ENCODE results near the gene SST.
"Not testable (repeated sequence)": the region's sequence is repeated elsewhere in the genome, so short reads cannot be mapped to it uniquely, and the experiment has no call there.

SST gene

GRCh38 chr3:187684444-187684843 is 14.2 kb upstream of the SST start:
- no peak for DNase-seq (ENCODE audit: low spot score)

DNA sequence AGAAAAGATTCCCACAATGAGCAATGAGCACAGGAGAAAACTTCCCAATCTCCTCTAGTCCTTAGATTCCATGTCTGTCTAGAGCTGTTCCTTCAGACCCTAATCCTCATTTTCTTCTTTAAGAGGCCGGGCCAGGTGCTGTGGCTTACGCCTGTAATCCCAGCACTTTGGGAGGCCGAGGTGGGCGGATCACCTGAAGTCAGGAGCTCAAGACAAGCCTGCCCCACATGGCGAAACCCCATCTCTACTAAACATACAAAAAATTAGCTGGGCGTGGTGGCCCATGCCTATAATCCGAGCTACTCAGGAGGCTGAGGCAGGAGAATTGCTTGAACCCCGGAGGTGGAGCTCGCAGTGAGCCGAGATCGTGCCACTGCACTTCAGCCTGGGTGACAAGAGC is 11.6 kb upstream of the SST start:
- not testable (repeated sequence) for DNase-seq (ENCODE audit: low spot score)

GRCh38 chr3:187679638-187680396 is 9.6 kb upstream of the SST start:
- peak; percentile 66 for DNase-seq (ENCODE audit: low spot score)

DNA sequence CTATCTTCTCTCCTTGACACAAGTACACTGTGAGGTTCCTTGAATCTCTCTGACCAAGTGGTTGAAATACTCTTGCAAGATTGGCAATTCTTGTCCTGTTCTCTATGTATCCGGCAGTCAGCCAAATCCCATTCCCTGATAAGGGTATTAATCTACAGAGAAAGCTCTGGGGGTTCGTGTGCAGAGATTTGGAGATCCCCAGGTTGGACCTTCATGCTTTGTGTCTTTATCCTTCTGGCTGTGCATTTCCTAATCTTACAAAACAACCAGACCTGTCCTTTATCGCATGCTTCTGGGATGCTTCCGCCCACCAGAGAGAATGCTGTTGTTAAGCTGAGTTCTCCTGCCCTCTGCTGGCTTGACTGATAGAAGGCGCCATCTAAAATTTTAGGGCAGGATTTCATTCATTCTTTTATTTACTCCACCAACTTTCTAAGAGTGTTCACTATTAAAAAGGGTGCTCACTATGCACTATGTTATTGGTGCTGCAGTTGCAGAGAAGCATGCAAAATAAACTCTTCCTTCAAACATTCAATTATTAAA is 8.6 kb upstream of the SST start:
- peak; percentile 47 for DNase-seq (ENCODE audit: low spot score)

GRCh38 chr3:187677604-187678003 is 7.4 kb upstream of the SST start:
- no peak for DNase-seq (ENCODE audit: low spot score)

DNA sequence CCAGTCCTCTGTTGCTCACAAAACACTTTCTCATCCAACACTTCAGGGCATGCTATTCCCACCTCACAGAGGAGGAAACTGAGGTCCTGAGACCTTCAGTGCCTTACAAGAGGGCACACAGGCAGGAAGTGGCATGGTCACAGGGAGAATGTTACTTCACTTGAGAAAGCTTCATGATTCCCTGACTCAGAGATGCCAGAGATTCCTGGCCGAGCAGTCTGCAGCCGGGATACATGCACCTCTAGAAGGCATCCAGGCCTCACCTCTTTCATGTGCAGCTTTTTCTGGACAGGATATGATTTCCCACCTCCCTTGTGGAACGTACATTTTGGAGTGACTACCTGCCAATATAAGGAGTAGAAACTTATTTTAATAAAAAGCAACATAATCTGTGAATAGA is 2.8 kb upstream of the SST start:
- no peak for DNase-seq (ENCODE audit: low spot score)

DNA sequence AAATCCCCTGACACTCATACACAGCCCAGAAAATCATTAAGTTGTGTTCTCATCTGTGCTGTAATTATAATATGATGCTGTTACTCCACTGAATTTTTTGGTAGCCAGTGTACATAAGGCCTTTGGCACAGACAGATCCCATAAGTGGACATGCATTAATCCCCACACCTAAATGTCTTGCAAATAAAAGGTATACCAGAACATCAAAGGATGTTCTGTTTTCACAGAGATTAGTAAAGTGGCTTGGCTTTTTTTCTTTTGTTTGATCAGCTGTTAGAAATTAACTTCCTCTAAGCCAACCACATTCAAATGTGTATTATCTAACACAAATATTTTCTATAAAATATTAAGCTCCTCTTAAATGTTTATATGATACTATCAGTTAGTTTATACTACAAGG is 2.7 kb downstream of the SST start:
- DNase-seq (ENCODE audit: low spot score) = no peak

GRCh38 chr3:187665764-187666402 is 4.3 kb downstream of the SST start:
- DNase-seq (ENCODE audit: low spot score) = peak; percentile 24

DNA sequence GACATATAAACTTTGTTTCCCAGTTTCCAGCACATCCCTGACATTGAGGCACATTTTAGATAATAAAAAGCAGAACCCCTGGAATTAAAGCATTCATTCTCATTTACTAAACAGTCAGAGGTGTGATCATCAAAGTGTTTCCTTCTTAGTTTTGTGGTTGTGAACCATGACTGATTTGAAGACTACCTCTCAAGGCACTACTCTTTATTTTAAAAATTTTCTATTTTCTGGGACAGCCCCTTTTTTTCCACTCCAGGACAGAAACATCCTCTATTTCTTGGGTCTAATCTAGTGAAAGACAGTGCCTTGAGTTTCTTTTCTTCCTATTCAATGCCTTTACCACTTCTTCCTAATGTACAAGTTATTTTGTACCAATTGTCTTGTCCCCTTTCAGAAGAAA is 5.2 kb downstream of the SST start:
- DNase-seq (ENCODE audit: low spot score) = peak; percentile 45

GRCh38 chr3:187662848-187663409 is 7.3 kb downstream of the SST start:
- DNase-seq (ENCODE audit: low spot score) = no peak

DNA sequence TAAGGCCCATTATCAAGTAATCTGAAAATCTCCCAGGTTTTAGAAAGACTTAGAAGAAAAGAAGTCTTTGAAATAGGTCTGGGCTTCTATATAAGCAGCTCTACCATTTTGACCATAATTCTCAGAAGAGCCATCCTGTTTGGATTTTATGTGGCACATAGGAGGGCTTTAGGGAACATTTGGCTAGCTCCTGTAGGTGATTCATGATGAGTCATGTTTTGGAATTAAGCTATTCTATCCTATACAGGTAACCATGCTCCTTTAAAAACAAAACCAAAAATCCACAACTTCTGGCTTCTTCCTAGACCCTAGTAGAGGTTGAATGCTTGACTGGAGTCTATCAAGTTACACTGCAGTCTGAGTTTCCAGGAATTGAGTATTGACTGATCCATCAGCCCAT is 8.9 kb downstream of the SST start:
- no peak for DNase-seq (ENCODE audit: low spot score)

- DNase-seq (ENCODE audit: low spot score) = no peak
Observed at GRCh38 chr3:187651282-187651681, 18.9 kb downstream of the SST start.

DNA sequence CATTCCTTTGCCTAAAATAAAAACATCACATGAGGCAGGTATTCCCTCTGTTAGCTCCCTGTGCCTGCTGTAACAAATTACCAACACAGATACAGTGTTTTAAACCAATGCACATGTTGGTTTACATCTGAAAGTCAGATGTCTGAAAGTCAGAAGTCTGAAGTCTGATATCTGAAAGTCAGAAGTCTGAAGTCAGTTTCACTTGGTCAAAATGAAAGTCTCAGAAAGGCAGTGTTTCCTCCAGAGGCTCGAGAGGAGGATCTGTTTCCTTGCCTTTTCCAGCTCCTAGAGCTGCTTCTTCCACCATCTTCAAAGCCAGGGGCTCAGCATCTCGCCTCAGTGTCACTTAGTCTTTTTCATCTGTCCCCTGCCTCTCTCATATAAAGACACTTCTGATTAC is 22.0 kb downstream of the SST start:
- DNase-seq (ENCODE audit: low spot score) = peak; percentile 27

DNA sequence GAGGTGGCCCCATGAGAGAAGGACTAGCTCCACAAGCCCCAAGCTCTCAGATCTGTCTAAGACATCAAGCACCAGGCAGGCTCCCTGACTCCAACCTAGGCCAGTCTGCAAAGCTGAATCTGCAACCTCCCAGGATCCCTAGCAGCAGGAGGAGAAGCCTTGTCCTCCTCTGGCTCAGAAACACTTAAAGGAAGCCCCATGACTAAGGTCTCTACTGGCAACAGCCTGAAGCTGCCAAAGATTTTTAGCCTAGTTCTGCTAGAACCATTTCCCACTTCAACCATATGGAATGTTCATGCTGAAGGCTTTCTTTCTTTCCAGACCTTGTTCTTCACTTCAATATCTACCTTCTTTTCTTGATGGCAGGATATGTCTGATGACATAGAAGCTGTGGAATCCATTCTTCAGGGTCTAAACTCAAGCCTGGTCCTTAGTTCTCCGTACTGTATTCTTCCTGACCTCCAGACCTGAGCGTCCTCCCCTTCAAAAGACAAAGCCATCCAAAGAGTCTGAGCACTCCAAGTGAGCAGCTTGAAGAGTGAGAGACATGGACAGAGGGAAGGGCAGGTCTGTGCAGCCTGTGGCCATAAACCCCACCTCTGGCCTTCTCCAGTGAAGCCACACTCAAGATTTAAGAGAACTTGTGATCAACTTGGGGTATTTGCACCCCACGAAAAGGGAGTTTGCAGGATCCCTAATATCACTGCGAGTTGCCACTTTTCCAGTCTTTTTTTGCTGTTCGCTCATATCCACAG is 23.1 kb downstream of the SST start:
- DNase-seq (ENCODE audit: low spot score) = no peak

DNA sequence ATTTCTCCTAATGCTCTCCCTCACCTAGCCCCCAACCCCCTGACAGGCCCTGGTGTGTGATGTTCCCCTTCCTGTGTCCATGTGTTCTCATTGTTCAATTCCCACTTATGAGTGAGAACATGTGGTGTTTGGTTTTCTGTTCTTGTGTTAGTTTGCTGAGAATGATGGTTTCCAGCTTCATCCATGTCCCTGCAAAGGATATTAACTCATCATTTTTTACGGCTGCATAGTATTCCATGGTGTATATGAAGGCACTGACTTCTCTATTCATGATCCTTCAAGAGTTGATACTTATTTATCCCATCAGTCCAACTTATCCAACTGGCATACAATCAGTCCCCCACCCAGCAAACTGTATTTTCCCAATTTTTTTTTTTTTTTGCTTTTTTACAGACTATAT is 24.8 kb downstream of the SST start:
- not testable (repeated sequence) for DNase-seq (ENCODE audit: low spot score)

DNA sequence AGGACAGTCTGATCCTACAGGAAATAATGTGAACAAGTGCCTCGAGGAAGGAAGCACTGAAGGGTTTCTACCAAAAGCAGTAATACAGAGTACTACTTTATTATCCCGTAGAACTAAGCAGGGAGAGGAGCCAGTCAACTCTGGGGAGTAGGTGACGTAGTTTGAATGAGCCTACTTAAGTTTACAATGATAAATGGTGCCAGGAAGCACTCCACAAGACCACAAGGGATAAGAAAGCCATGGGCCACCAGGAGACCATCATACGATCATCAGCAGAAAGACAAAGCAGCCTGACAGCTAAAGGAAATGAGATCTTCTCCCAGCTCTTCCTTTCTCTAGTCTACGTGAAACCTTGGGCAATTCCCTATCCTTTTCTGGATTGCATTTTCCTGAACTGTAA is 27.3 kb downstream of the SST start:
- DNase-seq (ENCODE audit: low spot score) = no peak

DNA sequence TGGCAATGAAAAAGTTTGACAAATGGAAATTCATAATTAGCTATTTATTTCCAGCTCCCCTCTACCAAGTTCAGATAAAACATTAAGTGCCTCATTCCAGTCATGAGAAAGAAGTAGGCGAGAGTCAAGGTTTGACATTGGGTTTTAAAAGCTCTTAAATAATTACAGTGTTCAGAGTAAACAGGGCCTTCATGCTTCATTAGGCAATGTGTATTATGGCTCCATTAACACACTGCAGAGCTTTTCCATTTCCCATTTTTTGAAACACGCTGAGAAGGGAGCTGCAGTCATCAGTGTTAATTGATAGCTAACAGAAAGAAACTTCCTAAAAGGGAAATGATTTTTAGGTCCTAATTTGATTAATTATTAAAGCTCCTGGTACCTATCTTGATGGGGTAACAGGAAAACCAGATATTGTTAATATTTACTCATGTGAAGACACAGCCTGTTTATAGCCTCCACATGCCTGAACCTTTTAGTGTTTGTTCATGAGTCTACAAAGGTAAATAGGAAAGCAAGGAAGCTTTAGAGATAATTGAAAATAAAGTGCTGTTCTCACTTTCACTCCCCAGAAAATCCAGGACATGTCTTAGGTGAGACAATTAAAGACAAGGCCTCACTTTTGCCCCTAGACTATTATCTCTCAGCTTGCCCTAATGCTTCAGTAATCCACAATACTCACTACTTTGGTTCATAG is 28.7 kb downstream of the SST start:
- no peak for DNase-seq (ENCODE audit: low spot score)

- no peak for DNase-seq (ENCODE audit: low spot score)
Observed at GRCh38 chr3:187640569-187641059, 29.6 kb downstream of the SST start.

DNA sequence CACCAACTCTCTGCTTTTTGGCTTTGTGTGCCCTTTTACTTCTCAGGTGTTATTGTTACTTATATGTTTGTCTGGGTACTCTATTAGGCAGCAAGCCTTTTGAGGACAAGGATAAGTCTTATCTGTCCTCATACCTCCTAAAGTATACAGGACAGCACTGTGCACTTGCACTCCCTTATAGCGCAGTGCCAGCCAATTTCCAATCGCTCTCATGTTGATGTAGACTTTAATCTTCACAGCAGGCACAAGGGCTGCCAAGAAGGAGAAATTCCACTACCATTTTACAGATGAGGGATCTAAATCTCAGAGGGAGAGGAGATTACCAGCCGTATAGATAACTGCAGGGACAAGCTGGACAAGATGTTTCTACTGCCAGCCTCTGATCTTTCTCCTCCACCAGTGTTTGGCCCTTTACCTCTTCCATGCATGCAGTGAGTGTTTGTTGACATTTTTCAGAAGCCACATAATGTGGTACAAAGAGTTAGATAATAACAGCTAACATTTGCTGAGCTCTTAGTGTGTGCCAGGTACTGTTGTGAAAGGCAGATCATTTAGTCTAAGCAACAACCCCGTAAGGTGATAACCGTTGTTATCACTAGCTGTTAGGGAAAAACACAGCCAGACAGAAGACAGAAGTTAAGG is 30.1 kb downstream of the SST start:
- no peak for DNase-seq (ENCODE audit: low spot score)

DNA sequence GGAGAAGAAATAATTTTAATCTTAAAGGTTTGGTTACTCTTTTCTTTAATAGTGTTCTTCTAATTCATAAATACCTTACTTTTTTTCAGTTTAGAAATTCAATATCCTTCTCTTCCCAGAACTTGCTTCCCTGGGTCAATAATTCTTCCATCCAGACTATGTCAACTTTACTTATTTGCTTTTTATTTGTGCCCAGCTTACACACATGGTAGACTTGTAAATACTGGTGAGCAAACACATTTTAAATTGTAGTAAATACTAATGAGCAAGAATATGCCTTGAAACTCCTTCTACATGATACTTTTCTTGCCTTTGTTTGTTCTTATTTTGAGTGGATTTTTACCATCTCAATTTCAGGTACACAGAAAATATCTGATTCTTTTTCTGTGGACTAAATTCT is 33.7 kb downstream of the SST start:
- DNase-seq (ENCODE audit: low spot score) = no peak

DNA sequence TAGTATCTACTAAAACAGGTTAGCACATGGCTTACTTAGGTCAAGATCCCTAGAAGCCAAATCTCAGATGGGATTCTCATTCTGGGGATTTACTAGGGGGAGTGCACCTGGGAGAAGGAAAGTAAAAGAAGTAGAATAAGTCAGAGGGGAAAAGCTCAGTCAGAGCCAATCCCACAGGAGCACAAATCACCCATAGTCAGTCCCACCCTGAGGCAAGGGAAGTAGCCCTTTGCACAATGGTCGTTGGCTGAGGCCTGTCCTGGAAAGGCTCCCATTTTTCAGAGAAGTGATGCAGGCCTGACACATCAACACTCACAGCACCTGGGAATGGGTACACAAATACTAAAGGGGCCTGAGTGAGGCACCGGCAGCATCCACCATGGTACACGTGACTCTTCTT is 39.8 kb downstream of the SST start:
- no peak for DNase-seq (ENCODE audit: low spot score)

Data from activated CD4-positive, alpha-beta T cell treated with anti-CD3 and anti-CD28 coated beads, Interleukin-2, Interleukin-4, amounts not matched to agents 100 ng/mL and 50 ng/mL, durations not matched to agents 16 hours and 8 hours (primary cell).